Measurements from ENCODE around the gene CTIF. TPM values are rescaled to one million over a fixed set of nuclear protein-coding genes. Genes with fewer than 3 reads are reported as not detected.
A peak's percentile ranks its signal among the peaks of the same experiment; 100 is the strongest.

CTIF gene
- total RNA-seq, 1 donor from 2014 or later: 35.1 TPM

GRCh38 chr18:48846423-48846932 lies 307.6 kb downstream of the CTIF start:
- Histone ChIP-seq H3K27ac (no peak overlapping the region), H3K4me3 (no peak overlapping the region), H3K4me1 (peaks cover 58% of the 10 kb centered on the region), H3K27me3 (no peaks in the 10 kb centered on the region), H3K9me3 (no peaks in the 10 kb centered on the region), H3K36me3 (no peaks in the 10 kb centered on the region)
- no peak for TF ChIP-seq POLR2AphosphoS5 (IDR thresholded peaks at IDR 0.05; ENCODE audit: insufficient read depth in 1 of 2, low read depth in 1 of 2)
- no peak for TF ChIP-seq POLR2A (IDR thresholded peaks at IDR 0.05)
- no peak for TF ChIP-seq CTCF (IDR thresholded peaks at IDR 0.05)
- intact Hi-C loops (cut with DNase I): loop anchor here (10.0 kb wide), 1 partner anchor 62 kb away; no protein-coding TSS in a partner anchor
- DNase-seq (ENCODE audit: extremely low spot score in 2 of 2): no peak

GRCh38 chr18:48847807-48848486 lies 309.1 kb downstream of the CTIF start:
- intact Hi-C loops (cut with DNase I): loop anchor here (10.0 kb wide), 1 partner anchor 63 kb away; no protein-coding TSS in a partner anchor
- no peak for TF ChIP-seq POLR2A (IDR thresholded peaks at IDR 0.05)
- TF ChIP-seq POLR2AphosphoS5 (IDR thresholded peaks at IDR 0.05; ENCODE audit: insufficient read depth in 1 of 2, low read depth in 1 of 2): no peak
- no peak for TF ChIP-seq CTCF (IDR thresholded peaks at IDR 0.05)
- Histone ChIP-seq H3K36me3 (no peaks in the 10 kb centered on the region), H3K27me3 (no peaks in the 10 kb centered on the region), H3K27ac (no peak overlapping the region), H3K4me3 (no peak overlapping the region), H3K9me3 (no peaks in the 10 kb centered on the region), H3K4me1 (peaks cover 46% of the 10 kb centered on the region)
- DNase-seq (ENCODE audit: extremely low spot score in 2 of 2): no peak

GRCh38 chr18:48848641-48849143 lies 309.9 kb downstream of the CTIF start:
- H3K27ac ChIP-seq: no peak overlapping the region

DNA sequence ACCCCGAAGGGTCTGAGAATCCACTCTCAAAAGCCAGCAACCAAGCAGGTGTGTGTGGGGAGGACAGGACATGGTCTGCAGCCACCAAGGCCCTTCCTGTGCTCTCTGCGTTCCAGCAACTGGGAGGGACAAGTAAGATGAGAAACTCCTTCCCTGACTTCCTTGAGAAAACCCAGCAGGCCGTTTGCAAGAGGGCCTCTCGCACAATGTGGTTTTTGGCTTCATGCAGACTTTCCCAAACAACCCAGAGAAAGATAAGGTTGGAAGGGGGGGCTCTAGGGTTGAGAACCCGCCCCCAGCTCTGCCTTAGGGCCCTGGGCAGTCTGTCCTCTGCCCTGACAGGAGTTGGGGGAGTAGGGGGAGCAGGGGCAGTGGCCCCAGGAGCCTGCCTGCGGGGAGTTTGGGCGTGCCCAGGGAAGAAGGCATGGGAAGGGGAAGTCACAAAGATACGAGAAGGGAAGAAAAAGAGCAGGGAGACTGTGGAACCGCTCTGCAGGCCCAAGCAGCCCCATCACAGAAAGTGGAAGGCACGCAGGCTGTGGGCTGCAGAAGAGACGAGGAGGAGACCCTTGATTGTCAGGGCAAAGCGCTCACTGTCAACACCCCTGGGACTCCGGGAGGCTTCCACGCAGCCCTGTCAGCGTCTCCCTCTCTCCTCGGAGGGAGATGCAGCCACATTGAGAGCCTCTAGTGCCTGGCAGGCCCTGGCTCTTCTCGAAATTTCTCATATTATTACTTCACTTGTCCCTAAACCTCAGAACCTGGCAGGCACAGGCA lies 312.2 kb downstream of the CTIF start:
- TF ChIP-seq POLR2AphosphoS5 (IDR thresholded peaks at IDR 0.05; ENCODE audit: insufficient read depth in 1 of 2, low read depth in 1 of 2): no peak
- no peak for TF ChIP-seq CTCF (IDR thresholded peaks at IDR 0.05)
- no peak for TF ChIP-seq POLR2A (IDR thresholded peaks at IDR 0.05)
- Histone ChIP-seq H3K4me3 (no peak overlapping the region), H3K9me3 (no peaks in the 10 kb centered on the region), H3K36me3 (no peaks in the 10 kb centered on the region), H3K27me3 (no peaks in the 10 kb centered on the region), H3K4me1 (peaks cover 40% of the 10 kb centered on the region), H3K27ac (peak overlapping the region; percentile 54)
- intact Hi-C loops (cut with DNase I): no loop called here
- DNase-seq (ENCODE audit: extremely low spot score in 2 of 2): no peak

More at GRCh38 chr18:48848641-48849143, 309.9 kb downstream of the CTIF start:
- peaks cover 40% of the 10 kb centered on the region for H3K4me1 ChIP-seq
- no peaks in the 10 kb centered on the region for H3K9me3 ChIP-seq
- no peaks in the 10 kb centered on the region for H3K27me3 ChIP-seq
- no peak for TF ChIP-seq CTCF (IDR thresholded peaks at IDR 0.05)
- TF ChIP-seq POLR2A (IDR thresholded peaks at IDR 0.05): no peak
- no peak for TF ChIP-seq POLR2AphosphoS5 (IDR thresholded peaks at IDR 0.05; ENCODE audit: insufficient read depth in 1 of 2, low read depth in 1 of 2)
- no peak overlapping the region for H3K4me3 ChIP-seq
- no peak for DNase-seq (ENCODE audit: extremely low spot score in 2 of 2)
- no peaks in the 10 kb centered on the region for H3K36me3 ChIP-seq
- intact Hi-C loops (cut with DNase I): loop anchor here (10.0 kb wide), 1 partner anchor 64 kb away; no protein-coding TSS in a partner anchor
